Glutamatergic neuron (in vitro differentiated cells): ENCODE data around the gene KAT6B. TPM values are rescaled to one million over a fixed set of nuclear protein-coding genes. Genes with fewer than 3 reads are reported as not detected.

Experiments used
- DNase-seq: peaks from one replicate; pipeline ENCODE4 v3.0.0; 2022
- H3K27ac Mint-ChIP-seq: one replicate; pipeline ENCODE4 v1.8.0; 2020; ENCODE audit warnings: mild to moderate bottlenecking, mixed read lengths, inconsistent platforms; ENCODE audit not compliant: unreplicated experiment
- H3K27me3 Mint-ChIP-seq: one replicate; pipeline ENCODE4 v1.8.0; 2020; ENCODE audit warnings: mild to moderate bottlenecking, moderate library complexity, mixed read lengths, inconsistent platforms; ENCODE audit not compliant: unreplicated experiment
- H3K36me3 Mint-ChIP-seq: one replicate; pipeline ENCODE4 v1.8.0; 2020; ENCODE audit warnings: mild to moderate bottlenecking, mixed read lengths, inconsistent platforms; ENCODE audit not compliant: unreplicated experiment
- H3K4me1 Mint-ChIP-seq: one replicate; pipeline ENCODE4 v1.8.0; 2020; ENCODE audit warnings: mild to moderate bottlenecking, low read depth, mixed read lengths, inconsistent platforms; ENCODE audit not compliant: unreplicated experiment
- H3K4me3 Mint-ChIP-seq: one replicate; pipeline ENCODE4 v1.8.0; 2020; ENCODE audit warnings: mild to moderate bottlenecking, mixed read lengths, inconsistent platforms; ENCODE audit not compliant: unreplicated experiment
- H3K9me3 Mint-ChIP-seq: one replicate; pipeline ENCODE4 v1.8.0; 2020; ENCODE audit warnings: mild to moderate bottlenecking, moderate library complexity, mixed read lengths, inconsistent platforms; ENCODE audit not compliant: unreplicated experiment
- CTCF ChIP-seq: fragments of 200-600 bp; sonication (generic); IDR thresholded peaks from one replicate; pipeline ENCODE4 v1.5.0; 2021; ENCODE audit not compliant: partially characterized antibody, unreplicated experiment
- total RNA-seq: library from RNA; stranded (reverse); fragmentation: NEBNext Ultra II Directional; extraction: Animal tissue kit (Norgen Biotek cat#: 25700); gene quantifications from one replicate; pipeline ENCODE4 v1.2.1, GENCODE V29; 2021; ENCODE audit not compliant: unreplicated experiment

KAT6B gene
- total RNA-seq, 1 donor from 2014 or later = 75.3 TPM

- no peak for DNase-seq
- Mint-ChIP-seq H3K27me3 (peaks cover 11% of the 10 kb centered on the region), H3K4me3 (no peak overlapping the region), H3K9me3 (peaks cover 10% of the 10 kb centered on the region), H3K4me1 (peaks cover 42% of the 10 kb centered on the region), H3K27ac (no peak overlapping the region), H3K36me3 (peaks cover 10% of the 10 kb centered on the region)
- TF ChIP-seq CTCF = no peak
These were observed 189.9 kb downstream of the KAT6B start for GRCh38 chr10:75016325-75016724.

DNA sequence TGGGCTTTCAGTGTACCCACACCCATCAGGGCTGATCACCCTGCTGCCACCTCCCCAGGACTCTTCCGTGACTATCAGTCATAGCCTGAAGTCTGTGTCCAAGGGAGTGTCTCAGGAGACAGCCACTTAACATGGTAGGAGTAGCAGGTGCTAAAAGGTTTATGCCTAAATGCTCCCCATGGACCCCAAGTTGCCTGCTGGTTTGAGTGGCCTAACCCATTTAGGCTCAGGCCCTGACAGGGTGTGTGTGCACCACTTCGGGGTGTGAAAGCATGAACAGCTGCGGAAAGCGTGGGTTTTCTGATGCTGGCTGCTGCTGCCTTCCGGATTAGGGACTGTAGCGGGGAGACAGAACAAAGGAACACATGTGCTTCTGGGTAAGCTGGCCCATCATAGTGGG, 191.9 kb downstream of the KAT6B start:
- Mint-ChIP-seq H3K4me3 (peak overlapping the region; percentile 67), H3K4me1 (peaks cover 56% of the 10 kb centered on the region), H3K36me3 (peaks cover 6% of the 10 kb centered on the region), H3K27me3 (peaks cover 12% of the 10 kb centered on the region), H3K27ac (peak overlapping the region; percentile 96), H3K9me3 (peaks cover 10% of the 10 kb centered on the region)
- DNase-seq = peak; percentile 78
- TF ChIP-seq CTCF = no peak

- peak overlapping the region; percentile 96 for H3K27ac Mint-ChIP-seq
These were observed 192.4 kb downstream of the KAT6B start for GRCh38 chr10:75018686-75019307.

DNA sequence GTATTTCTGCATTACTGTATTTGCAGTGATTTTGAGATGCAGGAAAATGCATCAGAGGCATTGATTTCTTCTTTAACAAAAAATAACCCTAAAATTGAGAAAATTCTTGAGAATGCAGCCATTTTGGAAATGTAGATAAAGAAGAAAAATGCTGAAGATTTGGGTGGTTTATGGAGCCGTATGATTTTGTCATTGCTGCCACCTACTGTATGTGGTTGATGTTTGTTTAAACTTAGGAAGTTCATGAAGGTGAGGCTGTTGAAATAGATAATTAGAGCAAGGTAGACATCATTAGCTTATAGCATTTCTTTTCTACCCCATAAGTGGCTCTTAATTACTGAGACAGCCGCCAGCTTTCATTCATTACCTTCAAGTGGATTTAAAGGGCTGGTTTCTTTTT, 193.0 kb downstream of the KAT6B start:
- peaks cover 58% of the 10 kb centered on the region for H3K4me1 Mint-ChIP-seq
- no peak for DNase-seq
- H3K9me3 Mint-ChIP-seq = peaks cover 10% of the 10 kb centered on the region
- H3K27me3 Mint-ChIP-seq = peaks cover 12% of the 10 kb centered on the region
- H3K4me3 Mint-ChIP-seq = peak overlapping the region; percentile 72
- no peak for TF ChIP-seq CTCF
- peaks cover 6% of the 10 kb centered on the region for H3K36me3 Mint-ChIP-seq
- H3K27ac Mint-ChIP-seq = peak overlapping the region; percentile 53

More at GRCh38 chr10:75018686-75019307, 192.4 kb downstream of the KAT6B start:
- Mint-ChIP-seq H3K9me3 (peaks cover 10% of the 10 kb centered on the region), H3K27me3 (peaks cover 12% of the 10 kb centered on the region), H3K4me1 (peaks cover 58% of the 10 kb centered on the region), H3K4me3 (peak overlapping the region; percentile 67), H3K36me3 (peaks cover 6% of the 10 kb centered on the region)
- DNase-seq = no peak
- no peak for TF ChIP-seq CTCF

GRCh38 chr10:75020168-75020567, 193.8 kb downstream of the KAT6B start:
- peak overlapping the region; percentile 11 for H3K27ac Mint-ChIP-seq
- H3K4me1 Mint-ChIP-seq = peaks cover 58% of the 10 kb centered on the region
- H3K4me3 Mint-ChIP-seq = peak overlapping the region; percentile 72
- peaks cover 6% of the 10 kb centered on the region for H3K36me3 Mint-ChIP-seq
- H3K9me3 Mint-ChIP-seq = peaks cover 10% of the 10 kb centered on the region
- no peak for TF ChIP-seq CTCF
- peaks cover 12% of the 10 kb centered on the region for H3K27me3 Mint-ChIP-seq
- no peak for DNase-seq
